ENCODE results near the gene MYPOP. TPM values are rescaled to one million over a fixed set of nuclear protein-coding genes. Genes with fewer than 3 reads are reported as not detected.

MYPOP gene
- total RNA-seq, 1 experiment from 2014 or later, result 9.0 TPM

- DNase-seq, result peak; percentile 84
- H2BK12ac ChIP-seq (ENCODE audit: insufficient read length, low read depth, low read length), result no peak overlapping the region
- H4K5ac ChIP-seq (ENCODE audit: insufficient read length, low read depth, low read length), result no peak overlapping the region
- no peak overlapping the region for H3K9ac ChIP-seq (ENCODE audit: extremely low read depth, insufficient read length, low read length)
- H4K20me1 ChIP-seq (ENCODE audit: control insufficient read depth, insufficient read depth, insufficient read length), result no peaks in the 10 kb centered on the region
- WGBS (ENCODE audit: extremely low coverage, insufficient read length, low lambda C conversion rate), result no CpG with 5 or more reads among the region's 9 CpGs
- H3K4ac ChIP-seq (ENCODE audit: low read depth, low read length), result no peak overlapping the region
- Mint-ChIP-seq H3K36me3 (ENCODE audit: insufficient read depth in 1 of 3, low read depth in 3 of 3) (no peaks in the 10 kb centered on the region), H3K9me3 (no peaks in the 10 kb centered on the region), H3K27me3 (ENCODE audit: low read depth) (peaks cover 16% of the 10 kb centered on the region), H3K27ac (peak overlapping the region in 1 of 3 experiments; percentile 71; a peak in 3 of 7 replicates), H3K4me3 (no peak overlapping the region), H3K4me1 (peaks cover 5 to 15% of the 10 kb centered on the region in 2 experiments; a peak in 3 of 4 replicates)
- H3K79me2 ChIP-seq (ENCODE audit: insufficient read depth, low read length), result no peaks in the 10 kb centered on the region
- H4K8ac ChIP-seq (replicated peaks; ENCODE audit: insufficient read length, low read depth, low read length), result no peak overlapping the region
- no peak overlapping the region for H2BK20ac ChIP-seq (ENCODE audit: low read depth, low read length, poor library complexity, severe bottlenecking)
- H2AK5ac ChIP-seq (ENCODE audit: insufficient read length, low read length), result no peak overlapping the region
- no peak overlapping the region for H4K91ac ChIP-seq (ENCODE audit: insufficient read length, low read depth, low read length)
- no peaks in the 10 kb centered on the region for H3K4me1 ChIP-seq (ENCODE audit: insufficient read depth, low read length)
- no peaks in the 10 kb centered on the region; the same call in 1 of the 2 replicates for H3K27me3 ChIP-seq (ENCODE audit: insufficient read depth, low read length)
- no peak overlapping the region for H3K4me2 ChIP-seq (ENCODE audit: insufficient read depth, insufficient read length, low read length)
- no peak overlapping the region for H2BK5ac ChIP-seq (ENCODE audit: insufficient read length, low read length)
- no peaks in the 10 kb centered on the region for H3K23me2 ChIP-seq (ENCODE audit: insufficient read length, low read depth, low read length, poor library complexity, severe bottlenecking)
- H3K9me3 ChIP-seq (ENCODE audit: control insufficient read depth, low read depth, low read length), result no peaks in the 10 kb centered on the region
- H3K14ac ChIP-seq (ENCODE audit: insufficient read depth, low read length), result no peak overlapping the region
- no peak overlapping the region for H2BK15ac ChIP-seq (ENCODE audit: low read depth, low read length)
- H3K79me1 ChIP-seq (ENCODE audit: insufficient read depth, low read depth, low read length, poor library complexity, severe bottlenecking), result no peaks in the 10 kb centered on the region
- H2AFZ ChIP-seq (ENCODE audit: low read length), result no peak overlapping the region
- no peak overlapping the region for H3K18ac ChIP-seq (ENCODE audit: insufficient read length, low read depth, low read length)
- H3K23ac ChIP-seq (ENCODE audit: insufficient read length, low read depth, low read length), result no peak overlapping the region
- TF ChIP-seq CTCF (conservative IDR thresholded peaks at IDR 0.05), result peak; percentile 68
- no peak overlapping the region for H3K56ac ChIP-seq (ENCODE audit: insufficient read length, low read depth, low read length)
- H3K27ac ChIP-seq (ENCODE audit: insufficient read length, low read depth, low read length), result no peak overlapping the region
- no peak overlapping the region for H3T11ph ChIP-seq (ENCODE audit: low read length)
- H2BK120ac ChIP-seq (ENCODE audit: low read depth, low read length, poor library complexity, severe bottlenecking), result no peak overlapping the region
Measured at GRCh38 chr19:45922281-45922680, 19.9 kb upstream of the MYPOP start.
